OCI-LY1 (cell line): ENCODE results near the gene EEF1AKMT1.

Experiments
- H2AFZ ChIP-seq: fragments of 200-600 bp; sonication (generic), shearing (Covaris generic); 2 replicates; pipeline ENCODE4 v1.6.0; 2014; ENCODE audit warnings: antibody characterized with exemption, mild to moderate bottlenecking, low read length
- H3F3A ChIP-seq: fragments of 200-600 bp; sonication (generic), shearing (Covaris generic); 2 replicates; pipeline ENCODE4 v1.6.0; 2014; ENCODE audit warnings: mild to moderate bottlenecking, antibody characterized with exemption, low read length, moderate library complexity; ENCODE audit not compliant: insufficient read depth
- H3K27ac ChIP-seq: fragments of 200-600 bp; sonication (generic); 2 replicates; pipeline ENCODE4 v1.5.1; 2014; ENCODE audit warnings: low read length, mixed run types, mild to moderate bottlenecking, low read depth; ENCODE audit not compliant: poor library complexity, severe bottlenecking
- H3K27me3 ChIP-seq: fragments of 200-600 bp; sonication (generic); 2 replicates; pipeline ENCODE4 v1.6.0; 2014; ENCODE audit warnings: antibody characterized with exemption, mild to moderate bottlenecking, low read length, moderate library complexity; ENCODE audit not compliant: insufficient read depth
- H3K36me3 ChIP-seq: fragments of 200-600 bp; sonication (generic); 2 replicates; pipeline ENCODE4 v1.6.1; 2014; ENCODE audit warnings: mild to moderate bottlenecking, antibody characterized with exemption, low read length, moderate library complexity, mixed read lengths; ENCODE audit not compliant: insufficient read depth
- H3K4me1 ChIP-seq: fragments of 200-600 bp; sonication (generic); 2 replicates; pipeline ENCODE4 v1.5.1; 2014; ENCODE audit warnings: mild to moderate bottlenecking, low read length, moderate library complexity; ENCODE audit not compliant: insufficient read depth, severe bottlenecking
- H3K4me2 ChIP-seq: fragments of 200-600 bp; sonication (generic), shearing (Covaris generic); 2 replicates; pipeline ENCODE4 v1.6.1; 2014; ENCODE audit warnings: low read length
- H3K4me3 ChIP-seq: fragments of 200-600 bp; sonication (generic); 2 replicates; pipeline ENCODE4 v1.5.1; 2014; ENCODE audit warnings: low read length, low read depth, mild to moderate bottlenecking, mixed read lengths; ENCODE audit not compliant: poor library complexity, severe bottlenecking
- H3K79me2 ChIP-seq: fragments of 200-600 bp; shearing (Covaris generic); 2 replicates; pipeline ENCODE4 v1.6.1; 2016; ENCODE audit warnings: mixed run types, low read length, mixed read lengths; ENCODE audit not compliant: insufficient read depth
- H3K9ac ChIP-seq: fragments of 200-600 bp; sonication (generic), shearing (Covaris generic); 2 replicates; pipeline ENCODE4 v1.6.1; 2014; ENCODE audit warnings: mild to moderate bottlenecking, low read length, mixed read lengths
- H3K9me2 ChIP-seq: fragments of 200-600 bp; sonication (generic), shearing (Covaris generic); 2 replicates; pipeline ENCODE4 v1.6.1; 2014; ENCODE audit warnings: low read depth, mild to moderate bottlenecking, low read length, mixed read lengths
- H3K9me3 ChIP-seq: fragments of 200-600 bp; shearing (Covaris generic); 2 replicates; pipeline ENCODE4 v1.6.1; 2014; ENCODE audit warnings: low read length, mixed read lengths
- H4K20me1 ChIP-seq: fragments of 200-600 bp; sonication (generic), shearing (Covaris generic); 2 replicates; pipeline ENCODE4 v1.6.0; 2016; ENCODE audit warnings: mild to moderate bottlenecking, low read length; ENCODE audit not compliant: insufficient read depth
- EZH2 ChIP-seq: fragments of 200-600 bp; sonication (generic), shearing (Covaris generic); IDR thresholded peaks from 2 replicates; pipeline ENCODE4 v1.8.0; 2017; ENCODE audit warnings: borderline replicate concordance, mixed run types, mild to moderate bottlenecking, antibody characterized with exemption, low read length, moderate library complexity, mixed read lengths
- TF ChIP-seq, protein P1 (sequence below): fragments of 200-600 bp; sonication (generic), shearing (Covaris generic); IDR thresholded peaks from 2 replicates; pipeline ENCODE4 v1.5.1; 2017; ENCODE audit warnings: mild to moderate bottlenecking, antibody characterized with exemption, low read length, moderate library complexity, mixed read lengths

EEF1AKMT1 gene

DNA sequence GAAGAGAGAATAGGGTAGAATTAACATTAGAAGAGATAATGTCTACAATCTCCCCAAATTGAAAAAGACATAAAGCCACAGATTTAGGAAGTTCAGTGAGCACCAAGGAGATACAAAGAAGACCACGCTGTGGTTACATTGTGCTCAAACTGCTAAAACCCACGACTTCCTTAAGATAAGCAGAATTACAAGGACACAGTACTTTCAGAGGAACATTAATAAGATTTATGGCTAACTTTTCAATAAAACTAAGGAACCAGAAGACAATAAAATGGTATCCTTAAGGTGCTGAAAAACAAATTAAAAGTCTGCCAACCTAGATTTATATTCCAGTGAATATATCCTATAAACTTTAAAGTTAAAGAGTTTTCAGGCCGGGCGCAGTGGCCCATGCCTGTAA is 77.7 kb downstream of the EEF1AKMT1 start:
- H3K36me3 ChIP-seq: no peaks in the 10 kb centered on the region

DNA sequence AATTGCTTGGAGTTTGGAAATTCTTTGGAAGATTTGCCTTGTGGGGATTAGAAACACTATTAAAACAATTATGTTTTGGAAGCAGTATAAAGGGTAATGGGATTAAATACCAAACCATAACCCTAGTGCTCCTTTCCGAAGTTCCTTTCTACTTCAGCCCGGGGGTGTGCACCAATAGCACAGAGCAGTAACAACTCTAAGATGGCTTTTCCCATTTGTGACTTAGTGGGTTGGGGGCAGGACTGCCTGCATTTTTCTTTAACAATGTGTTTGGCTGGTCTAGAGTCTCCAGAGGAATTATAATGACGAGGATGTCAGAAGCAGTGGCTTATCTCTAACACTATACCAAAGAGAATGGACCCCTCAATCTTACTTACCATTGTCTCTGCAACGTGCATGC is 82.1 kb downstream of the EEF1AKMT1 start:
- no peak overlapping the region for H2AFZ ChIP-seq
- TF ChIP-seq, protein P1, sequence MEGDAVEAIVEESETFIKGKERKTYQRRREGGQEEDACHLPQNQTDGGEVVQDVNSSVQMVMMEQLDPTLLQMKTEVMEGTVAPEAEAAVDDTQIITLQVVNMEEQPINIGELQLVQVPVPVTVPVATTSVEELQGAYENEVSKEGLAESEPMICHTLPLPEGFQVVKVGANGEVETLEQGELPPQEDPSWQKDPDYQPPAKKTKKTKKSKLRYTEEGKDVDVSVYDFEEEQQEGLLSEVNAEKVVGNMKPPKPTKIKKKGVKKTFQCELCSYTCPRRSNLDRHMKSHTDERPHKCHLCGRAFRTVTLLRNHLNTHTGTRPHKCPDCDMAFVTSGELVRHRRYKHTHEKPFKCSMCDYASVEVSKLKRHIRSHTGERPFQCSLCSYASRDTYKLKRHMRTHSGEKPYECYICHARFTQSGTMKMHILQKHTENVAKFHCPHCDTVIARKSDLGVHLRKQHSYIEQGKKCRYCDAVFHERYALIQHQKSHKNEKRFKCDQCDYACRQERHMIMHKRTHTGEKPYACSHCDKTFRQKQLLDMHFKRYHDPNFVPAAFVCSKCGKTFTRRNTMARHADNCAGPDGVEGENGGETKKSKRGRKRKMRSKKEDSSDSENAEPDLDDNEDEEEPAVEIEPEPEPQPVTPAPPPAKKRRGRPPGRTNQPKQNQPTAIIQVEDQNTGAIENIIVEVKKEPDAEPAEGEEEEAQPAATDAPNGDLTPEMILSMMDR: no peak
- TF ChIP-seq EZH2: no peak
- H4K20me1 ChIP-seq: no peaks in the 10 kb centered on the region
- no peak overlapping the region for H3K9ac ChIP-seq
- H3K36me3 ChIP-seq: no peaks in the 10 kb centered on the region
- H3K27ac ChIP-seq: no peak overlapping the region
- no peaks in the 10 kb centered on the region for H3F3A ChIP-seq
- H3K9me2 ChIP-seq: no peaks in the 10 kb centered on the region
- no peak overlapping the region for H3K4me3 ChIP-seq
- H3K27me3 ChIP-seq: no peaks in the 10 kb centered on the region
- no peaks in the 10 kb centered on the region for H3K4me1 ChIP-seq
- H3K9me3 ChIP-seq: no peaks in the 10 kb centered on the region
- H3K79me2 ChIP-seq: no peaks in the 10 kb centered on the region
- H3K4me2 ChIP-seq: no peak overlapping the region

More for the DNA sequence above, 77.7 kb downstream of the EEF1AKMT1 start:
- Histone ChIP-seq H3K79me2 (no peaks in the 10 kb centered on the region), H2AFZ (no peak overlapping the region), H3K9me3 (no peaks in the 10 kb centered on the region), H3K9ac (no peak overlapping the region), H3K4me3 (no peak overlapping the region), H3K27me3 (no peaks in the 10 kb centered on the region), H3K27ac (no peak overlapping the region), H3K4me2 (no peak overlapping the region), H4K20me1 (no peaks in the 10 kb centered on the region), H3K4me1 (no peaks in the 10 kb centered on the region), H3F3A (no peaks in the 10 kb centered on the region), H3K9me2 (no peaks in the 10 kb centered on the region)
- TF ChIP-seq EZH2: no peak
- TF ChIP-seq, protein P1: no peak

- Histone ChIP-seq H3K79me2 (no peaks in the 10 kb centered on the region), H3F3A (no peaks in the 10 kb centered on the region), H3K27ac (no peak overlapping the region), H3K36me3 (no peaks in the 10 kb centered on the region), H3K4me3 (no peak overlapping the region), H3K9me3 (no peaks in the 10 kb centered on the region), H3K4me2 (no peak overlapping the region), H3K9ac (no peak overlapping the region), H3K27me3 (no peaks in the 10 kb centered on the region), H3K4me1 (no peaks in the 10 kb centered on the region), H3K9me2 (no peaks in the 10 kb centered on the region), H4K20me1 (no peaks in the 10 kb centered on the region), H2AFZ (no peak overlapping the region)
- TF ChIP-seq EZH2: no peak
- TF ChIP-seq, protein P1: no peak
Measured at GRCh38 chr13:20689291-20689690, 84.5 kb downstream of the EEF1AKMT1 start.
